ENCODE results near the gene MSL3. TPM values are rescaled to one million over a fixed set of nuclear protein-coding genes. Genes with fewer than 3 reads are reported as not detected.

Gene MSL3
- total and polyA plus RNA-seq, 2 donors (not counting 3 experiments of a cell fraction or from before 2014, with no cell fraction given) = 54.2 to 58.7 TPM

DNA sequence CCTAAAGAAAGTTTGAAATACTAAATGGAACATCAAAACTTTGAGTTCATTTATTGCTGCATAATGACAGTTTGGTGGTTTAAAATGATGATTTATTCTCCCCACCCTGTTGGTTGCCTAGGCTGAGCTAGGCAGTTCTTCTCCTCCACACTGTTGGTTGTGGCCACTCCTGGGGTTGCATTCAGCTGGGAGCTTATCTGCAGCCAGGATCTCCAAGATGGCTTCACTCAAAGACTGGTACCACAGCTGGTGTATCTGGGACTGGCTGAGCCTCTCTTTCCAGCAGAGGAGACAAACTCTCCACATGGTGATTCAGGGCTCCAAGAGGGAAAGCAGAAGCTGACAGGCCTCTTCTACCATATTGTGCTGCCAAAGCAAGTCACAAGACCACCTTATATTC, 33.1 kb downstream of the MSL3 start:
- no peaks in the 10 kb centered on the region for H3K27me3 ChIP-seq (ENCODE audit: control insufficient read depth in 2 of 2, insufficient read depth in 2 of 2, low read length in 2 of 2)
- no peaks in the 10 kb centered on the region for H3K36me3 ChIP-seq (ENCODE audit: control insufficient read depth in 2 of 2, extremely low read depth in 1 of 2, insufficient read depth in 2 of 2, low read length in 2 of 2)
- dilution Hi-C loops (cut with MboI; ENCODE audit: extremely low pct_ligation_motif_present, low sequenced_read_pairs) = no loop called here
- H3K9me3 ChIP-seq (replicated peaks; ENCODE audit: control insufficient read depth, insufficient read depth, low read length) = no peaks in the 10 kb centered on the region
- BruUV-seq (replicated peaks) = no TSS peak
- H3K79me2 ChIP-seq (ENCODE audit: control insufficient read depth, insufficient read depth, low read length) = no peaks in the 10 kb centered on the region
- DNase-seq (ENCODE audit: low read depth, low spot score) (no peak), FAIRE-seq (no peak)
- H4K20me1 ChIP-seq (replicated peaks; ENCODE audit: control insufficient read depth, extremely low read depth, insufficient read depth, low read length) = no peaks in the 10 kb centered on the region
- no peaks in the 10 kb centered on the region for H3K4me1 ChIP-seq (ENCODE audit: control insufficient read depth, extremely low read depth, insufficient read depth, low read length)
- POLR2A ChIA-PET = no interaction called here
- no peak overlapping the region for H3K4me2 ChIP-seq (ENCODE audit: insufficient read depth, low read length)
- no peak overlapping the region for H3K4me3 ChIP-seq (replicated peaks in 1 of 3; ENCODE audit: insufficient read depth in 1 of 3, low read depth in 1 of 3, low read length in 3 of 3)
- H2AFZ ChIP-seq (ENCODE audit: low read depth, low read length) = no peak overlapping the region
- CTCF ChIA-PET = interaction anchor here (1.0 kb wide), 1 partner anchor 117 kb away, joined by 3 read pairs; no protein-coding TSS in a partner anchor
- intact Hi-C loops (cut with micrococcal nuclease) = no loop called here
- H3K9me1 ChIP-seq (replicated peaks; ENCODE audit: control insufficient read depth, extremely low read depth, insufficient read depth, low read length) = no peaks in the 10 kb centered on the region
- TF ChIP-seq POLR2AphosphoS5 (IDR thresholded peaks at IDR 0.05; ENCODE audit: insufficient read depth, low read depth, low read length) = no peak
- TF ChIP-seq POLR2A (IDR thresholded peaks at IDR 0.05; ENCODE audit: low read depth, low read length) = no peak
- no peak for TF ChIP-seq JUN (IDR thresholded peaks at IDR 0.05; ENCODE audit: borderline replicate concordance, insufficient read depth, insufficient read length, low read depth)
- TF ChIP-seq EZH2 (IDR thresholded peaks at IDR 0.05; ENCODE audit: borderline replicate concordance, low read depth, low read length, severe bottlenecking) = no peak
- TF ChIP-seq, protein P1, sequence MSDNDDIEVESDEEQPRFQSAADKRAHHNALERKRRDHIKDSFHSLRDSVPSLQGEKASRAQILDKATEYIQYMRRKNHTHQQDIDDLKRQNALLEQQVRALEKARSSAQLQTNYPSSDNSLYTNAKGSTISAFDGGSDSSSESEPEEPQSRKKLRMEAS (IDR thresholded peaks at IDR 0.05; ENCODE audit: insufficient read depth, insufficient read length) = no peak
- TF ChIP-seq MYC (IDR thresholded peaks at IDR 0.05; ENCODE audit: low read depth, low read length) = no peak
- no peak for TF ChIP-seq FOS (IDR thresholded peaks at IDR 0.05; ENCODE audit: borderline replicate concordance, insufficient read depth, low read length)
- TF ChIP-seq GATA2 (IDR thresholded peaks at IDR 0.05; ENCODE audit: insufficient read depth, insufficient read length, low read depth, low read length) = no peak
- no peak overlapping the region for H3K9ac ChIP-seq (replicated peaks; ENCODE audit: extremely low read depth, insufficient read depth, low read length)
- no peak overlapping the region for H3K27ac ChIP-seq (ENCODE audit: insufficient read depth, low read depth, low read length)

DNA sequence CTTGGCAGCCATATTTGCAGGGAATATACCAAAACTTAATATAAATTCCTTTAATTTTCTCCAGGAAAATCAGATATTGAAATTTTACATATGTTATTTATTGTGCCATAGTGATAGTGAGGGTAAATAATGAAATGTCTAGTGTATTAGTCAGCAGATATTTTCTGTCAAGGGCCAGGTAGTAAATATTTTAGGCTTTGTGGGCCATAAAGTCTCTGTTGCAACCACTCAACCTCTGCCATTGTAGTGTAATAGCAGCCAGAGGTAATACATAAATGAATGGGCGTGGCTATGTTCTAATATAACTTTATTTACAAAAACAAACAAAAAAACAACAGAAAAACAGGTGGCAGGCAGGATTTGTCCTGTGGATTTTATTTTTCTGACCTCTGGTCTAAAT, 33.5 kb downstream of the MSL3 start:
- Histone ChIP-seq H3K9me1 (replicated peaks; ENCODE audit: control insufficient read depth, extremely low read depth, insufficient read depth, low read length) (no peaks in the 10 kb centered on the region), H3K36me3 (ENCODE audit: control insufficient read depth in 2 of 2, extremely low read depth in 1 of 2, insufficient read depth in 2 of 2, low read length in 2 of 2) (no peaks in the 10 kb centered on the region), H4K20me1 (replicated peaks; ENCODE audit: control insufficient read depth, extremely low read depth, insufficient read depth, low read length) (no peaks in the 10 kb centered on the region), H3K27me3 (ENCODE audit: control insufficient read depth in 2 of 2, insufficient read depth in 2 of 2, low read length in 2 of 2) (no peaks in the 10 kb centered on the region), H3K9ac (replicated peaks; ENCODE audit: extremely low read depth, insufficient read depth, low read length) (no peak overlapping the region), H3K4me2 (ENCODE audit: insufficient read depth, low read length) (no peak overlapping the region), H3K79me2 (ENCODE audit: control insufficient read depth, insufficient read depth, low read length) (no peaks in the 10 kb centered on the region), H3K4me3 (replicated peaks in 1 of 3; ENCODE audit: insufficient read depth in 1 of 3, low read depth in 1 of 3, low read length in 3 of 3) (no peak overlapping the region), H3K27ac (ENCODE audit: insufficient read depth, low read depth, low read length) (no peak overlapping the region), H3K4me1 (ENCODE audit: control insufficient read depth, extremely low read depth, insufficient read depth, low read length) (no peaks in the 10 kb centered on the region), H2AFZ (ENCODE audit: low read depth, low read length) (no peak overlapping the region), H3K9me3 (replicated peaks; ENCODE audit: control insufficient read depth, insufficient read depth, low read length) (no peaks in the 10 kb centered on the region)
- BruUV-seq (replicated peaks) = no TSS peak
- TF ChIP-seq MYC (IDR thresholded peaks at IDR 0.05; ENCODE audit: low read depth, low read length) = no peak
- TF ChIP-seq JUN (IDR thresholded peaks at IDR 0.05; ENCODE audit: borderline replicate concordance, insufficient read depth, insufficient read length, low read depth) = no peak
- no peak for TF ChIP-seq FOS (IDR thresholded peaks at IDR 0.05; ENCODE audit: borderline replicate concordance, insufficient read depth, low read length)
- TF ChIP-seq POLR2A (IDR thresholded peaks at IDR 0.05; ENCODE audit: low read depth, low read length) = no peak
- no peak for TF ChIP-seq EZH2 (IDR thresholded peaks at IDR 0.05; ENCODE audit: borderline replicate concordance, low read depth, low read length, severe bottlenecking)
- TF ChIP-seq GATA2 (IDR thresholded peaks at IDR 0.05; ENCODE audit: insufficient read depth, insufficient read length, low read depth, low read length) = no peak
- TF ChIP-seq, protein P1 (IDR thresholded peaks at IDR 0.05; ENCODE audit: insufficient read depth, insufficient read length) = no peak
- TF ChIP-seq POLR2AphosphoS5 (IDR thresholded peaks at IDR 0.05; ENCODE audit: insufficient read depth, low read depth, low read length) = no peak
- TF ChIP-seq, protein P2, sequence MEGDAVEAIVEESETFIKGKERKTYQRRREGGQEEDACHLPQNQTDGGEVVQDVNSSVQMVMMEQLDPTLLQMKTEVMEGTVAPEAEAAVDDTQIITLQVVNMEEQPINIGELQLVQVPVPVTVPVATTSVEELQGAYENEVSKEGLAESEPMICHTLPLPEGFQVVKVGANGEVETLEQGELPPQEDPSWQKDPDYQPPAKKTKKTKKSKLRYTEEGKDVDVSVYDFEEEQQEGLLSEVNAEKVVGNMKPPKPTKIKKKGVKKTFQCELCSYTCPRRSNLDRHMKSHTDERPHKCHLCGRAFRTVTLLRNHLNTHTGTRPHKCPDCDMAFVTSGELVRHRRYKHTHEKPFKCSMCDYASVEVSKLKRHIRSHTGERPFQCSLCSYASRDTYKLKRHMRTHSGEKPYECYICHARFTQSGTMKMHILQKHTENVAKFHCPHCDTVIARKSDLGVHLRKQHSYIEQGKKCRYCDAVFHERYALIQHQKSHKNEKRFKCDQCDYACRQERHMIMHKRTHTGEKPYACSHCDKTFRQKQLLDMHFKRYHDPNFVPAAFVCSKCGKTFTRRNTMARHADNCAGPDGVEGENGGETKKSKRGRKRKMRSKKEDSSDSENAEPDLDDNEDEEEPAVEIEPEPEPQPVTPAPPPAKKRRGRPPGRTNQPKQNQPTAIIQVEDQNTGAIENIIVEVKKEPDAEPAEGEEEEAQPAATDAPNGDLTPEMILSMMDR (IDR thresholded peaks at IDR 0.05; ENCODE audit: extremely low read depth in 1 of 2, insufficient read depth in 1 of 2, low read depth in 1 of 2, low read length in 2 of 2) = no peak
- CTCF ChIA-PET = interaction anchor here (1.0 kb wide), 1 partner anchor 116 kb away, joined by 3 read pairs; no protein-coding TSS in a partner anchor
- FAIRE-seq (no peak), DNase-seq (ENCODE audit: low read depth, low spot score) (no peak)
- intact Hi-C loops (cut with micrococcal nuclease) = no loop called here
- dilution Hi-C loops (cut with MboI; ENCODE audit: extremely low pct_ligation_motif_present, low sequenced_read_pairs) = no loop called here
- POLR2A ChIA-PET = no interaction called here

Data from endothelial cell of umbilical vein (primary cell).